Caco-2 (cell line): ENCODE results near the gene BPIFB4. TPM values are rescaled to one million over a fixed set of nuclear protein-coding genes. Genes with fewer than 3 reads are reported as not detected.

Source experiments
- BruUV-seq: library from RNA; stranded (reverse); fragments of 400-500 nt; replicated peaks from 2 replicates; lab custom pipeline; 2021; lab: Mats Ljungman, UMichigan
- CTCF ChIA-PET: fragments of 300-600 bp; sonication (Branson Sonifier 250); formaldehyde crosslinking; loops from one replicate; lab custom pipeline; 2022; ENCODE audit warnings: antibody characterized with exemption; lab: Charles Lee
- POLR2A ChIA-PET: fragments of 300-600 bp; sonication (Branson Sonifier 250); formaldehyde crosslinking; loops from one replicate; lab custom pipeline; 2022; ENCODE audit warnings: antibody characterized with exemption; lab: Charles Lee
- DNase-seq, 2 experiments: peaks; one replicate each; pipeline versions ENCODE4 v3.0.0 to v3.0.0-alpha.2; 2020 to 2022
- H3K27me3 ChIP-seq: replicated peaks from 2 replicates; pipeline ENCODE4 v1.6.0; 2011; ENCODE audit warnings: low read length; ENCODE audit not compliant: control insufficient read depth, insufficient read depth
- H3K36me3 ChIP-seq: 2 replicates; pipeline ENCODE4 v1.5.1; 2011; ENCODE audit warnings: low read length; ENCODE audit not compliant: control insufficient read depth, insufficient read depth
- H3K4me1 ChIP-seq: fragments of 250-450 bp; sonication (Bioruptor Pico); 2 replicates; pipeline ENCODE4 v1.5.1; 2020; ENCODE audit warnings: mild to moderate bottlenecking
- H3K4me3 ChIP-seq: 2 replicates; pipeline ENCODE4 v1.5.1; 2011; ENCODE audit warnings: low read depth, mild to moderate bottlenecking, control low read depth, low read length
- H3K9me3 ChIP-seq: fragments of 250-450 bp; sonication (Bioruptor Pico); 2 replicates; pipeline ENCODE4 v1.5.1; 2020; ENCODE audit warnings: mild to moderate bottlenecking, moderate library complexity
- H3K27ac Mint-ChIP-seq: one replicate; pipeline ENCODE4 v1.8.0; 2022; ENCODE audit warnings: mixed read lengths; ENCODE audit not compliant: unreplicated experiment
- H3K27me3 Mint-ChIP-seq: one replicate; pipeline ENCODE4 v1.8.0; 2022; ENCODE audit warnings: mixed read lengths; ENCODE audit not compliant: insufficient read depth, unreplicated experiment
- H3K36me3 Mint-ChIP-seq: one replicate; pipeline ENCODE4 v1.8.0; 2022; ENCODE audit warnings: mild to moderate bottlenecking, mixed read lengths; ENCODE audit not compliant: insufficient read depth, unreplicated experiment
- H3K4me1 Mint-ChIP-seq: one replicate; pipeline ENCODE4 v1.8.0; 2022; ENCODE audit warnings: low read depth, mixed read lengths; ENCODE audit not compliant: unreplicated experiment
- H3K4me3 Mint-ChIP-seq: one replicate; pipeline ENCODE4 v1.8.0; 2022; ENCODE audit warnings: mild to moderate bottlenecking, moderate library complexity, mixed read lengths; ENCODE audit not compliant: unreplicated experiment
- H3K9me3 Mint-ChIP-seq: one replicate; pipeline ENCODE4 v1.8.0; 2022; ENCODE audit warnings: mixed read lengths; ENCODE audit not compliant: unreplicated experiment
- CTCF ChIP-seq, 2 experiments: fragments of 200-600 bp in 1 of 2; IDR thresholded peaks; 1 replicate in 1 of 2; 2 replicates in 1 of 2; pipeline versions ENCODE4 v1.5.1 to v1.8.0; 2011 to 2022; ENCODE audit warnings: antibody characterized with exemption in 1 of 2, control low read depth in 1 of 2, inconsistent platforms in 1 of 2, low read depth in 1 of 2, low read length in 1 of 2, mild to moderate bottlenecking in 1 of 2, moderate library complexity in 1 of 2; ENCODE audit not compliant: insufficient read depth in 1 of 2, severe bottlenecking in 1 of 2, unreplicated experiment in 1 of 2
- intact Hi-C: fragments of 100-400 bp; cut with micrococcal nuclease; formaldehyde crosslinking; loops from one replicate; pipeline ENCODE4 v1.10.0; 2022; ENCODE audit not compliant: unreplicated experiment
- total RNA-seq: library from RNA; stranded (reverse); gene quantifications from 2 replicates; pipeline ENCODE4 v1.2.3, GENCODE V29; 2022

Gene BPIFB4
- total RNA-seq, 1 experiment from 2014 or later: not detected

- ChIA-PET CTCF (no interaction called here), POLR2A (no interaction called here)
- Histone ChIP-seq H3K4me1 (no peaks in the 10 kb centered on the region), H3K27me3 (no peaks in the 10 kb centered on the region), H3K36me3 (no peaks in the 10 kb centered on the region), H3K4me3 (no peak overlapping the region), H3K9me3 (peaks cover 10% of the 10 kb centered on the region; the same call in 1 of the 2 replicates)
- H3K4me1 Mint-ChIP-seq: no peaks in the 10 kb centered on the region
- TF ChIP-seq CTCF (IDR thresholded peaks at IDR 0.05; ENCODE audit: insufficient read depth in 1 of 2, low read depth in 1 of 2, low read length in 1 of 2, severe bottlenecking in 1 of 2, unreplicated experiment in 1 of 2): no peak
- H3K9me3 Mint-ChIP-seq: peaks cover 6% of the 10 kb centered on the region
- H3K36me3 Mint-ChIP-seq: peaks cover 5% of the 10 kb centered on the region
- BruUV-seq: no TSS peak
- no peak overlapping the region for H3K27ac Mint-ChIP-seq
- intact Hi-C loops: no loop called here
- peaks cover 9% of the 10 kb centered on the region for H3K27me3 Mint-ChIP-seq
- DNase-seq: no peak
- H3K4me3 Mint-ChIP-seq: no peak overlapping the region
Observed at GRCh38 chr20:33051333-33051732, 28.1 kb upstream of the BPIFB4 start.

- POLR2A ChIA-PET: no interaction called here
- intact Hi-C loops: no loop called here
- CTCF ChIA-PET: no interaction called here
- Mint-ChIP-seq H3K4me1 (no peaks in the 10 kb centered on the region), H3K27ac (no peak within 1 kb of the TSS), H3K4me3 (no peak within 1 kb of the TSS), H3K9me3 (no peaks in the 10 kb centered on the region), H3K36me3 (peaks cover 5% of the 10 kb centered on the region), H3K27me3 (peaks cover 13% of the 10 kb centered on the region)
- no peak for DNase-seq
- no peaks in the 10 kb centered on the region for H3K36me3 ChIP-seq
- H3K4me1 ChIP-seq: no peaks in the 10 kb centered on the region
- H3K4me3 ChIP-seq: no peak within 1 kb of the TSS
- TF ChIP-seq CTCF (IDR thresholded peaks at IDR 0.05; ENCODE audit: insufficient read depth in 1 of 2, low read depth in 1 of 2, low read length in 1 of 2, severe bottlenecking in 1 of 2, unreplicated experiment in 1 of 2): no peak
- no peaks in the 10 kb centered on the region for H3K27me3 ChIP-seq
- H3K9me3 ChIP-seq: no peaks in the 10 kb centered on the region
- BruUV-seq: no TSS peak
Observed at GRCh38 chr20:33053291-33054106, 25.9 kb upstream of the BPIFB4 start, which contains the start of gene BPIFB3. BPIFB3 (plus strand) TSS chr20:33053903; CDS start chr20:33055436, 1,533 bp downstream.

- H3K4me1 ChIP-seq: no peaks in the 10 kb centered on the region
- H3K27me3 Mint-ChIP-seq: peaks cover 16% of the 10 kb centered on the region
- H3K36me3 ChIP-seq: no peaks in the 10 kb centered on the region
- no peak overlapping the region for H3K27ac Mint-ChIP-seq
- H3K4me1 Mint-ChIP-seq: no peaks in the 10 kb centered on the region
- no peak for DNase-seq
- peaks cover 5% of the 10 kb centered on the region for H3K36me3 Mint-ChIP-seq
- H3K4me3 Mint-ChIP-seq: no peak overlapping the region
- no peaks in the 10 kb centered on the region for H3K9me3 ChIP-seq
- no peak overlapping the region for H3K4me3 ChIP-seq
- no TSS peak for BruUV-seq
- no peaks in the 10 kb centered on the region for H3K9me3 Mint-ChIP-seq
- TF ChIP-seq CTCF (IDR thresholded peaks at IDR 0.05; ENCODE audit: insufficient read depth in 1 of 2, low read depth in 1 of 2, low read length in 1 of 2, severe bottlenecking in 1 of 2, unreplicated experiment in 1 of 2): no peak
- H3K27me3 ChIP-seq: no peaks in the 10 kb centered on the region
- intact Hi-C loops: no loop called here
- ChIA-PET POLR2A (no interaction called here), CTCF (no interaction called here)
Observed at GRCh38 chr20:33054381-33054780, 25.1 kb upstream of the BPIFB4 start.
